HepG2 (cell line): Measurements from ENCODE around the gene UQCRHL. TPM values are rescaled to one million over a fixed set of nuclear protein-coding genes. Genes with fewer than 3 reads are reported as not detected.
A peak's percentile ranks its signal among the peaks of the same experiment; 100 is the strongest.

Experiments used
- AKAP8 ChIP-seq: sonication (generic); formaldehyde crosslinking; IDR thresholded peaks from 2 replicates; pipeline ENCODE4 v1.5.1; 2020; ENCODE audit warnings: mild to moderate bottlenecking, missing genetic modification reagents
- ARHGAP35 ChIP-seq: sonication (generic); formaldehyde crosslinking; IDR thresholded peaks from 2 replicates; pipeline ENCODE4 v1.9.0; 2022; ENCODE audit warnings: mild to moderate bottlenecking, inconsistent platforms, moderate library complexity, missing genetic modification reagents, borderline replicate concordance
- ARNTL ChIP-seq: sonication (generic); formaldehyde crosslinking; IDR thresholded peaks from 2 replicates; pipeline ENCODE4 v1.4.0; 2020; ENCODE audit warnings: mild to moderate bottlenecking, missing genetic modification reagents
- BHLHE40 ChIP-seq: IDR thresholded peaks from 2 replicates; pipeline ENCODE4 v1.6.1; 2011; ENCODE audit warnings: low read length, improper control_type of control experiment
- ERF ChIP-seq: IDR thresholded peaks from 2 replicates; pipeline ENCODE4 v1.6.1; 2018; ENCODE audit warnings: missing biosample characterization, missing genetic modification reagents
- ETV6 ChIP-seq: sonication (generic); formaldehyde crosslinking; conservative IDR thresholded peaks from 2 replicates; pipeline ENCODE4 v1.4.0; 2020; ENCODE audit warnings: missing genetic modification reagents
- GATA4 ChIP-seq: sonication (generic); IDR thresholded peaks from 2 replicates; pipeline ENCODE4 v1.6.1; 2016; ENCODE audit warnings: antibody characterized with exemption, low read depth, borderline replicate concordance
- KDM4B ChIP-seq: sonication (generic); formaldehyde crosslinking; IDR thresholded peaks from 2 replicates; pipeline ENCODE4 v1.4.0; 2020; ENCODE audit warnings: missing genetic modification reagents
- KLF16 ChIP-seq, 2 experiments: sonication (generic) in 1 of 2; formaldehyde crosslinking in 1 of 2; IDR thresholded peaks; 2 replicates each; pipeline versions ENCODE4 v1.6.1 to v1.8.0; 2016 to 2023; ENCODE audit warnings: missing genetic modification reagents in 2 of 2, missing compliant biosample characterization in 1 of 2
- KMT2A ChIP-seq: sonication (generic); formaldehyde crosslinking; IDR thresholded peaks from 2 replicates; pipeline ENCODE4 v1.4.0; 2020; ENCODE audit warnings: missing genetic modification reagents
- NFKBIZ ChIP-seq: IDR thresholded peaks from 2 replicates; pipeline ENCODE4 v1.6.1; 2018; ENCODE audit warnings: missing genetic modification reagents, missing compliant biosample characterization
- PAX8 ChIP-seq: sonication (generic); formaldehyde crosslinking; IDR thresholded peaks from 2 replicates; pipeline ENCODE4 v1.8.0; 2022; ENCODE audit warnings: mild to moderate bottlenecking, missing genetic modification reagents, borderline replicate concordance
- PCBP1 ChIP-seq: fragments of 200-400 bp; formaldehyde crosslinking; IDR thresholded peaks from 2 replicates; pipeline ENCODE4 v1.6.1; 2017; ENCODE audit warnings: mild to moderate bottlenecking, low read depth, low read length, borderline replicate concordance
- PHF20 ChIP-seq: sonication (generic); formaldehyde crosslinking; IDR thresholded peaks from 2 replicates; pipeline ENCODE4 v1.5.0; 2020; ENCODE audit warnings: mild to moderate bottlenecking, missing genetic modification reagents
- RXRA ChIP-seq: sonication (generic); formaldehyde crosslinking; IDR thresholded peaks from 2 replicates; pipeline ENCODE4 v1.5.1; 2020; ENCODE audit warnings: missing genetic modification reagents
- TCF7 ChIP-seq: sonication (generic); IDR thresholded peaks from 2 replicates; pipeline ENCODE4 v1.6.1; 2016; ENCODE audit warnings: antibody characterized with exemption, low read depth
- WIZ ChIP-seq: sonication (generic); formaldehyde crosslinking; IDR thresholded peaks from 2 replicates; pipeline ENCODE4 v1.5.1; 2020; ENCODE audit warnings: mild to moderate bottlenecking, missing genetic modification reagents
- YEATS4 ChIP-seq: sonication (generic); formaldehyde crosslinking; IDR thresholded peaks from 2 replicates; pipeline ENCODE4 v1.4.0; 2020; ENCODE audit warnings: missing genetic modification reagents, borderline replicate concordance
- ZFP41 ChIP-seq: sonication (generic); formaldehyde crosslinking; IDR thresholded peaks from 2 replicates; pipeline ENCODE4 v1.4.0; 2020; ENCODE audit warnings: mild to moderate bottlenecking, missing genetic modification reagents, borderline replicate concordance
- ZNF430 ChIP-seq: sonication (generic); formaldehyde crosslinking; IDR thresholded peaks from 2 replicates; pipeline ENCODE4 v1.9.0; 2021; ENCODE audit warnings: mild to moderate bottlenecking, missing genetic modification reagents
- ZNF510 ChIP-seq: sonication (generic); formaldehyde crosslinking; IDR thresholded peaks from 2 replicates; pipeline ENCODE4 v1.4.0; 2020; ENCODE audit warnings: low read depth, mild to moderate bottlenecking, missing genetic modification reagents
- ZNF660 ChIP-seq: sonication (generic); formaldehyde crosslinking; IDR thresholded peaks from 2 replicates; pipeline ENCODE4 v1.5.1; 2020; ENCODE audit warnings: mild to moderate bottlenecking, low read depth, missing genetic modification reagents, borderline replicate concordance
- ZNF780A ChIP-seq: sonication (generic); formaldehyde crosslinking; IDR thresholded peaks from 2 replicates; pipeline ENCODE4 v1.8.0; 2022; ENCODE audit warnings: mild to moderate bottlenecking, missing genetic modification reagents, moderate library complexity
- ZNF792 ChIP-seq: IDR thresholded peaks from 2 replicates; pipeline ENCODE4 v1.6.1; 2016
- ZNF83 ChIP-seq: sonication (generic); formaldehyde crosslinking; IDR thresholded peaks from 2 replicates; pipeline ENCODE4 v1.4.0; 2020; ENCODE audit warnings: missing genetic modification reagents, mild to moderate bottlenecking, borderline replicate concordance
- polyA plus RNA-seq, 8 experiments: library from polyadenylated mRNA; depleted of rRNA in 3 of 8; stranded (reverse) in 7 of 8; unstranded in 1 of 8; fragments of >200 nt; fragmentation: Illumina TruSeq in 4 of 8; extraction: Trizol in 4 of 8; gene quantifications; 2 replicates each; pipeline versions ENCODE4 v1.2.1 to v1.2.3, GENCODE V29; 2011 to 2016; ENCODE audit warnings: low read depth in 4 of 8, missing spikeins in 1 of 8, mixed read lengths in 1 of 8; ENCODE audit not compliant: insufficient read depth in 1 of 8
- total RNA-seq, 5 experiments: library from RNA; depleted of rRNA; stranded (reverse); fragments of >200 nt; fragmentation: Illumina TruSeq; extraction: Trizol; gene quantifications; 2 replicates each; pipeline ENCODE4 v1.2.3, GENCODE V29; 2016; ENCODE audit warnings: low read depth in 1 of 5
- TF ChIP-seq, protein P1 (sequence below): sonication (generic); formaldehyde crosslinking; IDR thresholded peaks from 2 replicates; pipeline ENCODE4 v1.5.0; 2020; ENCODE audit warnings: mild to moderate bottlenecking, missing genetic modification reagents
- TF ChIP-seq, protein P2 (sequence below): sonication (generic); formaldehyde crosslinking; IDR thresholded peaks from 2 replicates; pipeline ENCODE4 v1.5.0; 2020; ENCODE audit warnings: missing genetic modification reagents, mild to moderate bottlenecking, borderline replicate concordance
- TF ChIP-seq, protein P3 (sequence below): sonication (generic); formaldehyde crosslinking; IDR thresholded peaks from 2 replicates; pipeline ENCODE4 v1.4.0; 2020; ENCODE audit warnings: missing genetic modification reagents

Gene UQCRHL
- total and polyA plus RNA-seq, 2 of the 13 experiments (the other 11 are each of a cell fraction or from before 2014, with no cell fraction given): 1.8 to 2.3 TPM

DNA sequence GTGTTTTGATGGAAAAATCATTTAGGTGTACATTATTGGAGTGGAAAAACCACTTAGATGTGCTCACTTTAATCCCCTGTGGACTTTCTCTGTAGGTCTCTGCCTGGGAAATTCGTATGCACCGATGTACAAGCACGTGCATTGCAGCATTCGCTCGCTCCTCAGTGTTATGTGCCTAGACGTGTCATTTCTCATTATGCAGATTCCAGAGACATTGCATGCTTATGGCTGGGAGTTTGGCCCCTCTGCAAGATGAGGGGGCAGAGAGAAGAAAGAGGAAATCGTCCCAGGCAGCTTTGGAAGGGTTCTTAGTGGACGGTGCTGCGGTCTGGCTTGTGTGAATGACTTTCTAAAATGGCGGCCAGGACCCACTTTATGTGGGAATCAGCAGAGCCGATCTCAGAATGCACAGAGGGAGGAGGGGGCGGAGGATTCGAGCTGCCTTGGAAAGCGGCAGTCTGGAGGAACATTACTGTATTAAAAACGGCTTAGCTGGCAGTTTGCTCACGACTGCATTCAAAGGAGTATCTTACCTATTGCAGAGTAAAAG is 42.4 kb upstream of the UQCRHL start (continued):
- TF ChIP-seq KMT2A (no peak), RXRA (CRISPR knock-in tag) (no peak), ZNF510 (CRISPR knock-in tag) (peak; percentile 59; the same call in 1 of the 2 replicates), PHF20 (no peak; the same call in none of the 2 replicates), TCF7 (no peak), ZFP41 (no peak), WIZ (CRISPR knock-in tag) (no peak), AKAP8 (CRISPR knock-in tag) (no peak), ZNF660 (CRISPR knock-in tag) (no peak), PCBP1 (no peak), YEATS4 (CRISPR knock-in tag) (peak; percentile 41; the same call in 1 of the 2 replicates), ZNF780A (CRISPR knock-in tag) (no peak), KLF16 (CRISPR knock-in tag; IDR thresholded peaks at IDR 0.05) (0 out of 4 replicates have a peak, but pooled peaks of 1 of the 2 experiments have one; percentile 14), ARNTL (peak; percentile 19; the same call in 1 of the 2 replicates), ZNF83 (no peak), GATA4 (no peak), BHLHE40 (peak; percentile 64), ERF (CRISPR knock-in tag) (0 out of 2 replicates have a peak, but pooled peaks have one; percentile 51), KDM4B (peak; percentile 54; the same call in 1 of the 2 replicates), ARHGAP35 (no peak), ZNF792 (CRISPR knock-in tag) (no peak), NFKBIZ (CRISPR knock-in tag) (0 out of 2 replicates have a peak, but pooled peaks have one; percentile 11), ETV6 (CRISPR knock-in tag) (no peak), PAX8 (CRISPR knock-in tag) (no peak; the same call in 1 of the 2 replicates), ZNF430 (CRISPR knock-in tag) (no peak)
- TF ChIP-seq, protein P1, sequence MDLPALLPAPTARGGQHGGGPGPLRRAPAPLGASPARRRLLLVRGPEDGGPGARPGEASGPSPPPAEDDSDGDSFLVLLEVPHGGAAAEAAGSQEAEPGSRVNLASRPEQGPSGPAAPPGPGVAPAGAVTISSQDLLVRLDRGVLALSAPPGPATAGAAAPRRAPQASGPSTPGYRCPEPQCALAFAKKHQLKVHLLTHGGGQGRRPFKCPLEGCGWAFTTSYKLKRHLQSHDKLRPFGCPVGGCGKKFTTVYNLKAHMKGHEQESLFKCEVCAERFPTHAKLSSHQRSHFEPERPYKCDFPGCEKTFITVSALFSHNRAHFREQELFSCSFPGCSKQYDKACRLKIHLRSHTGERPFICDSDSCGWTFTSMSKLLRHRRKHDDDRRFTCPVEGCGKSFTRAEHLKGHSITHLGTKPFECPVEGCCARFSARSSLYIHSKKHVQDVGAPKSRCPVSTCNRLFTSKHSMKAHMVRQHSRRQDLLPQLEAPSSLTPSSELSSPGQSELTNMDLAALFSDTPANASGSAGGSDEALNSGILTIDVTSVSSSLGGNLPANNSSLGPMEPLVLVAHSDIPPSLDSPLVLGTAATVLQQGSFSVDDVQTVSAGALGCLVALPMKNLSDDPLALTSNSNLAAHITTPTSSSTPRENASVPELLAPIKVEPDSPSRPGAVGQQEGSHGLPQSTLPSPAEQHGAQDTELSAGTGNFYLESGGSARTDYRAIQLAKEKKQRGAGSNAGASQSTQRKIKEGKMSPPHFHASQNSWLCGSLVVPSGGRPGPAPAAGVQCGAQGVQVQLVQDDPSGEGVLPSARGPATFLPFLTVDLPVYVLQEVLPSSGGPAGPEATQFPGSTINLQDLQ (CRISPR knock-in tag): no peak
- TF ChIP-seq, protein P2, sequence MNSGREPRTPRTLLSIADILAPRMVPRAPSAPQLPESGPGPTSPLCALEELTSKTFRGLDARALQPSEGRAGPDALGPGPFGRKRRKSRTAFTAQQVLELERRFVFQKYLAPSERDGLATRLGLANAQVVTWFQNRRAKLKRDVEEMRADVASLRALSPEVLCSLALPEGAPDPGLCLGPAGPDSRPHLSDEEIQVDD: no peak
- TF ChIP-seq, protein P3, sequence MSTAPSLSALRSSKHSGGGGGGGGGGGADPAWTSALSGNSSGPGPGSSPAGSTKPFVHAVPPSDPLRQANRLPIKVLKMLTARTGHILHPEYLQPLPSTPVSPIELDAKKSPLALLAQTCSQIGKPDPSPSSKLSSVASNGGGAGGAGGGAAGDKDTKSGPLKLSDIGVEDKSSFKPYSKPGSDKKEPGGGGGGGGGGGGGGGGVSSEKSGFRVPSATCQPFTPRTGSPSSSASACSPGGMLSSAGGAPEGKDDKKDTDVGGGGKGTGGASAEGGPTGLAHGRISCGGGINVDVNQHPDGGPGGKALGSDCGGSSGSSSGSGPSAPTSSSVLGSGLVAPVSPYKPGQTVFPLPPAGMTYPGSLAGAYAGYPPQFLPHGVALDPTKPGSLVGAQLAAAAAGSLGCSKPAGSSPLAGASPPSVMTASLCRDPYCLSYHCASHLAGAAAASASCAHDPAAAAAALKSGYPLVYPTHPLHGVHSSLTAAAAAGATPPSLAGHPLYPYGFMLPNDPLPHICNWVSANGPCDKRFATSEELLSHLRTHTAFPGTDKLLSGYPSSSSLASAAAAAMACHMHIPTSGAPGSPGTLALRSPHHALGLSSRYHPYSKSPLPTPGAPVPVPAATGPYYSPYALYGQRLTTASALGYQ (CRISPR knock-in tag): no peak
